H9 (cell line): Measurements from ENCODE around the gene VPS25. TPM values are rescaled to one million over a fixed set of nuclear protein-coding genes. Genes with fewer than 3 reads are reported as not detected.

ENCODE experiments used
- DNase-seq: peaks from one replicate; pipeline ENCODE4 v3.0.0-alpha.2; 2017
- H2AFZ ChIP-seq: one replicate; pipeline ENCODE4 v1.6.1; 2013; ENCODE audit warnings: mild to moderate bottlenecking, low read length, control low read depth, moderate library complexity
- H2AK5ac ChIP-seq: 2 replicates; pipeline ENCODE4 v1.6.1; 2013; ENCODE audit warnings: low read length, control low read depth, mixed read lengths; ENCODE audit not compliant: insufficient read length
- H2BK120ac ChIP-seq: one replicate; pipeline ENCODE4 v1.6.1; 2013; ENCODE audit warnings: low read depth, mild to moderate bottlenecking, low read length, control low read depth, inconsistent platforms; ENCODE audit not compliant: poor library complexity, severe bottlenecking
- H2BK12ac ChIP-seq: 2 replicates; pipeline ENCODE4 v1.6.1; 2013; ENCODE audit warnings: low read length, control low read depth, mixed read lengths, low read depth; ENCODE audit not compliant: insufficient read length
- H2BK15ac ChIP-seq: 2 replicates; pipeline ENCODE4 v1.6.1; 2013; ENCODE audit warnings: low read depth, low read length, control low read depth
- H2BK20ac ChIP-seq: one replicate; pipeline ENCODE4 v1.6.1; 2013; ENCODE audit warnings: low read depth, mild to moderate bottlenecking, low read length, control low read depth, inconsistent platforms; ENCODE audit not compliant: poor library complexity, severe bottlenecking
- H2BK5ac ChIP-seq: 2 replicates; pipeline ENCODE4 v1.6.1; 2013; ENCODE audit warnings: low read length, control low read depth, mixed read lengths; ENCODE audit not compliant: insufficient read length
- H3K14ac ChIP-seq: 2 replicates; pipeline ENCODE4 v1.6.1; 2013; ENCODE audit warnings: low read length, control low read depth; ENCODE audit not compliant: insufficient read depth
- H3K18ac ChIP-seq: 2 replicates; pipeline ENCODE4 v1.6.1; 2013; ENCODE audit warnings: low read depth, mild to moderate bottlenecking, mixed read lengths, low read length, control low read depth; ENCODE audit not compliant: insufficient read length
- H3K23ac ChIP-seq: 2 replicates; pipeline ENCODE4 v1.6.1; 2013; ENCODE audit warnings: low read length, control low read depth, mixed read lengths, low read depth; ENCODE audit not compliant: insufficient read length
- H3K23me2 ChIP-seq: 2 replicates; pipeline ENCODE4 v1.6.1; 2013; ENCODE audit warnings: low read depth, mild to moderate bottlenecking, mixed read lengths, low read length, control low read depth; ENCODE audit not compliant: insufficient read length, poor library complexity, severe bottlenecking
- H3K27ac ChIP-seq: 2 replicates; pipeline ENCODE4 v1.5.1; 2013; ENCODE audit warnings: low read length, control low read depth, mixed read lengths, low read depth; ENCODE audit not compliant: insufficient read length
- H3K27me3 ChIP-seq: 2 replicates; pipeline ENCODE4 v1.6.1; 2013; ENCODE audit warnings: low read length, control low read depth, inconsistent platforms; ENCODE audit not compliant: insufficient read depth
- H3K4ac ChIP-seq: 2 replicates; pipeline ENCODE4 v1.6.1; 2013; ENCODE audit warnings: low read depth, mild to moderate bottlenecking, control low read depth, inconsistent platforms, low read length, moderate library complexity
- H3K4me1 ChIP-seq: 2 replicates; pipeline ENCODE4 v1.6.1; 2013; ENCODE audit warnings: low read length, control low read depth, inconsistent platforms; ENCODE audit not compliant: insufficient read depth
- H3K4me2 ChIP-seq: 2 replicates; pipeline ENCODE4 v1.6.1; 2013; ENCODE audit warnings: low read length, control low read depth, mixed read lengths; ENCODE audit not compliant: insufficient read length, insufficient read depth
- H3K56ac ChIP-seq: 2 replicates; pipeline ENCODE4 v1.6.1; 2013; ENCODE audit warnings: low read depth, mild to moderate bottlenecking, mixed read lengths, low read length, control low read depth; ENCODE audit not compliant: insufficient read length
- H3K79me1 ChIP-seq: 2 replicates; pipeline ENCODE4 v1.6.1; 2013; ENCODE audit warnings: low read depth, mild to moderate bottlenecking, moderate library complexity, low read length, control low read depth, inconsistent platforms; ENCODE audit not compliant: insufficient read depth, poor library complexity, severe bottlenecking
- H3K79me2 ChIP-seq: 2 replicates; pipeline ENCODE4 v1.6.1; 2013; ENCODE audit warnings: low read length, control low read depth, inconsistent platforms; ENCODE audit not compliant: insufficient read depth
- H3K9ac ChIP-seq: 2 replicates; pipeline ENCODE4 v1.6.1; 2013; ENCODE audit warnings: low read length, control low read depth, mixed read lengths; ENCODE audit not compliant: insufficient read length; ENCODE audit errors: extremely low read depth
- H3K9me3 ChIP-seq: one replicate; pipeline ENCODE4 v1.6.1; 2013; ENCODE audit warnings: low read depth, low read length, inconsistent platforms; ENCODE audit not compliant: control insufficient read depth
- H3T11ph ChIP-seq: one replicate; pipeline ENCODE4 v1.6.1; 2013; ENCODE audit warnings: mild to moderate bottlenecking, low read length, control low read depth, inconsistent platforms
- H4K20me1 ChIP-seq: one replicate; pipeline ENCODE4 v1.6.1; 2013; ENCODE audit not compliant: control insufficient read depth, insufficient read length, insufficient read depth
- H4K5ac ChIP-seq: 2 replicates; pipeline ENCODE4 v1.6.1; 2013; ENCODE audit warnings: low read depth, mild to moderate bottlenecking, mixed read lengths, low read length, control low read depth; ENCODE audit not compliant: insufficient read length
- H4K8ac ChIP-seq: replicated peaks from 2 replicates; pipeline ENCODE4 v1.6.1; 2013; ENCODE audit warnings: low read length, control low read depth, mixed read lengths, low read depth; ENCODE audit not compliant: insufficient read length
- H4K91ac ChIP-seq: 2 replicates; pipeline ENCODE4 v1.6.1; 2013; ENCODE audit warnings: low read depth, mild to moderate bottlenecking, moderate library complexity, mixed read lengths, low read length, control low read depth; ENCODE audit not compliant: insufficient read length
- H3K27ac Mint-ChIP-seq, 3 experiments: 2 replicates in 2 of 3; 3 replicates in 1 of 3; pipeline ENCODE4 v1.8.0; 2020 to 2021; ENCODE audit warnings: mixed read lengths in 3 of 3, mild to moderate bottlenecking in 1 of 3, moderate library complexity in 1 of 3
- H3K27me3 Mint-ChIP-seq: 2 replicates; pipeline ENCODE4 v1.8.0; 2021; ENCODE audit warnings: low read depth, mild to moderate bottlenecking, moderate library complexity, mixed read lengths
- H3K36me3 Mint-ChIP-seq, 3 experiments: 2 replicates in 2 of 3; 3 replicates in 1 of 3; pipeline ENCODE4 v1.8.0; 2020 to 2021; ENCODE audit warnings: low read depth in 3 of 3, mixed read lengths in 3 of 3; ENCODE audit not compliant: insufficient read depth in 1 of 3
- H3K4me1 Mint-ChIP-seq, 2 experiments: 2 replicates each; pipeline ENCODE4 v1.8.0; 2020; ENCODE audit warnings: mixed read lengths in 2 of 2
- H3K4me3 Mint-ChIP-seq, 2 experiments: 2 replicates in 1 of 2; 3 replicates in 1 of 2; pipeline ENCODE4 v1.8.0; 2020 to 2021; ENCODE audit warnings: mild to moderate bottlenecking in 2 of 2, mixed read lengths in 2 of 2, moderate library complexity in 1 of 2
- H3K9me3 Mint-ChIP-seq, 2 experiments: 2 replicates in 1 of 2; 3 replicates in 1 of 2; pipeline ENCODE4 v1.8.0; 2020; ENCODE audit warnings: mild to moderate bottlenecking in 2 of 2, mixed read lengths in 2 of 2, moderate library complexity in 1 of 2
- WGBS: extraction: QIAGEN DNeasy Blood & Tissue Kit; methylation state at CpG from one replicate; pipeline ENCODE4 v1.1.7; 2013; ENCODE audit warnings: missing lambda C conversion rate, low lambda C conversion rate, mixed read lengths; ENCODE audit not compliant: insufficient read length; ENCODE audit errors: extremely low coverage; 5-methylcytosine and 5-hydroxymethylcytosine counted together
- total RNA-seq: library from RNA; stranded (reverse); gene quantifications from 2 replicates; pipeline ENCODE4 v1.2.1, GENCODE V29; 2021
- TF ChIP-seq, protein P1 (sequence below): fragments of 200-600 bp; sonication (generic); conservative IDR thresholded peaks from 3 replicates; pipeline ENCODE4 v1.8.0; 2021; ENCODE audit warnings: antibody characterized with exemption, mild to moderate bottlenecking

VPS25 gene
- total RNA-seq, 1 experiment from 2014 or later = 113 TPM

DNA sequence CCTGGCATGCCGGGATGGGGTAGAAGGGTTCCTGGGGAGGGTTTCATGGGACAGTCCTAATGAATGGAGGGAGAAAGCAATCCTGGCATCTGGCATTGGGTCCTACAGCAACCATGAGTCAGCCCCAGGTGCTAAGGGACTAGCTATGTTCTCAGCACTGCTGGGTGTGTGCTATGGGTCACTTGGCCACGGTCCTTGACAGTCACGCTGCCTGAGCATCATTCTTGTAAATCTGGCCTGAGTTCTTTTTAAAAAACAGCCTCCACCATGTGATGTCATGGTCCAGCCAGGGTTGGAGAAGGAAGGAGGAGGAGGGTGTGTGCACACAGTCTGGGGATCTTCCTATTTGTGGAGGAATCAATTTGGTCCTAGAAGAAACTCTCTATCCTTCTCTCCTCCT, 18.5 kb upstream of the VPS25 start:
- H3T11ph ChIP-seq = no peak overlapping the region
- H3K79me1 ChIP-seq = no peaks in the 10 kb centered on the region
- H3K27ac Mint-ChIP-seq = no peak overlapping the region
- no peak overlapping the region for H2AFZ ChIP-seq
- no peaks in the 10 kb centered on the region for H3K4me1 ChIP-seq
- no peaks in the 10 kb centered on the region for H3K36me3 Mint-ChIP-seq
- H3K4me2 ChIP-seq = no peak overlapping the region
- H3K9me3 ChIP-seq = no peaks in the 10 kb centered on the region
- no peak overlapping the region for H2BK12ac ChIP-seq
- no peak overlapping the region for H3K14ac ChIP-seq
- peaks cover 4% of the 10 kb centered on the region; the same call in 1 of the 2 replicates for H3K27me3 ChIP-seq
- H2BK20ac ChIP-seq = no peak overlapping the region
- no peak overlapping the region for H3K4ac ChIP-seq
- no peaks in the 10 kb centered on the region for H4K20me1 ChIP-seq
- H3K9me3 Mint-ChIP-seq = no peaks in the 10 kb centered on the region
- H2AK5ac ChIP-seq = no peak overlapping the region
- no peak overlapping the region for H3K4me3 Mint-ChIP-seq
- no peak overlapping the region for H3K27ac ChIP-seq
- no peak overlapping the region for H3K56ac ChIP-seq
- TF ChIP-seq, protein P1, sequence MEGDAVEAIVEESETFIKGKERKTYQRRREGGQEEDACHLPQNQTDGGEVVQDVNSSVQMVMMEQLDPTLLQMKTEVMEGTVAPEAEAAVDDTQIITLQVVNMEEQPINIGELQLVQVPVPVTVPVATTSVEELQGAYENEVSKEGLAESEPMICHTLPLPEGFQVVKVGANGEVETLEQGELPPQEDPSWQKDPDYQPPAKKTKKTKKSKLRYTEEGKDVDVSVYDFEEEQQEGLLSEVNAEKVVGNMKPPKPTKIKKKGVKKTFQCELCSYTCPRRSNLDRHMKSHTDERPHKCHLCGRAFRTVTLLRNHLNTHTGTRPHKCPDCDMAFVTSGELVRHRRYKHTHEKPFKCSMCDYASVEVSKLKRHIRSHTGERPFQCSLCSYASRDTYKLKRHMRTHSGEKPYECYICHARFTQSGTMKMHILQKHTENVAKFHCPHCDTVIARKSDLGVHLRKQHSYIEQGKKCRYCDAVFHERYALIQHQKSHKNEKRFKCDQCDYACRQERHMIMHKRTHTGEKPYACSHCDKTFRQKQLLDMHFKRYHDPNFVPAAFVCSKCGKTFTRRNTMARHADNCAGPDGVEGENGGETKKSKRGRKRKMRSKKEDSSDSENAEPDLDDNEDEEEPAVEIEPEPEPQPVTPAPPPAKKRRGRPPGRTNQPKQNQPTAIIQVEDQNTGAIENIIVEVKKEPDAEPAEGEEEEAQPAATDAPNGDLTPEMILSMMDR = no peak
- no peak overlapping the region for H4K8ac ChIP-seq
- H2BK120ac ChIP-seq = no peak overlapping the region
- no peak overlapping the region for H3K18ac ChIP-seq
- H3K79me2 ChIP-seq = no peaks in the 10 kb centered on the region
- H3K23ac ChIP-seq = no peak overlapping the region
- H4K91ac ChIP-seq = no peak overlapping the region
- H3K27me3 Mint-ChIP-seq = peaks cover 28% of the 10 kb centered on the region
- no peaks in the 10 kb centered on the region for H3K4me1 Mint-ChIP-seq
- no CpG with 5 or more reads among the region's 3 CpGs for WGBS
- DNase-seq = no peak
- H2BK5ac ChIP-seq = no peak overlapping the region
- H2BK15ac ChIP-seq = no peak overlapping the region
- H4K5ac ChIP-seq = no peak overlapping the region
- no peak overlapping the region for H3K9ac ChIP-seq
- no peaks in the 10 kb centered on the region for H3K23me2 ChIP-seq
